OCI-LY1 (cell line): ENCODE data around the gene ZDHHC11B.
"Not testable (repeated sequence)": the region's sequence is repeated elsewhere in the genome, so short reads cannot be mapped to it uniquely, and the experiment has no call there.

ENCODE experiments used
- H2AFZ ChIP-seq: fragments of 200-600 bp; sonication (generic), shearing (Covaris generic); 2 replicates; pipeline ENCODE4 v1.6.0; 2014; ENCODE audit warnings: antibody characterized with exemption, mild to moderate bottlenecking, low read length
- H3F3A ChIP-seq: fragments of 200-600 bp; sonication (generic), shearing (Covaris generic); 2 replicates; pipeline ENCODE4 v1.6.0; 2014; ENCODE audit warnings: mild to moderate bottlenecking, antibody characterized with exemption, low read length, moderate library complexity; ENCODE audit not compliant: insufficient read depth
- H3K27ac ChIP-seq: fragments of 200-600 bp; sonication (generic); 2 replicates; pipeline ENCODE4 v1.5.1; 2014; ENCODE audit warnings: low read length, mixed run types, mild to moderate bottlenecking, low read depth; ENCODE audit not compliant: poor library complexity, severe bottlenecking
- H3K27me3 ChIP-seq: fragments of 200-600 bp; sonication (generic); 2 replicates; pipeline ENCODE4 v1.6.0; 2014; ENCODE audit warnings: antibody characterized with exemption, mild to moderate bottlenecking, low read length, moderate library complexity; ENCODE audit not compliant: insufficient read depth
- H3K36me3 ChIP-seq: fragments of 200-600 bp; sonication (generic); 2 replicates; pipeline ENCODE4 v1.6.1; 2014; ENCODE audit warnings: mild to moderate bottlenecking, antibody characterized with exemption, low read length, moderate library complexity, mixed read lengths; ENCODE audit not compliant: insufficient read depth
- H3K4me1 ChIP-seq: fragments of 200-600 bp; sonication (generic); 2 replicates; pipeline ENCODE4 v1.5.1; 2014; ENCODE audit warnings: mild to moderate bottlenecking, low read length, moderate library complexity; ENCODE audit not compliant: insufficient read depth, severe bottlenecking
- H3K4me2 ChIP-seq: fragments of 200-600 bp; sonication (generic), shearing (Covaris generic); 2 replicates; pipeline ENCODE4 v1.6.1; 2014; ENCODE audit warnings: low read length
- H3K4me3 ChIP-seq: fragments of 200-600 bp; sonication (generic); 2 replicates; pipeline ENCODE4 v1.5.1; 2014; ENCODE audit warnings: low read length, low read depth, mild to moderate bottlenecking, mixed read lengths; ENCODE audit not compliant: poor library complexity, severe bottlenecking
- H3K79me2 ChIP-seq: fragments of 200-600 bp; shearing (Covaris generic); 2 replicates; pipeline ENCODE4 v1.6.1; 2016; ENCODE audit warnings: mixed run types, low read length, mixed read lengths; ENCODE audit not compliant: insufficient read depth
- H3K9ac ChIP-seq: fragments of 200-600 bp; sonication (generic), shearing (Covaris generic); 2 replicates; pipeline ENCODE4 v1.6.1; 2014; ENCODE audit warnings: mild to moderate bottlenecking, low read length, mixed read lengths
- H3K9me2 ChIP-seq: fragments of 200-600 bp; sonication (generic), shearing (Covaris generic); 2 replicates; pipeline ENCODE4 v1.6.1; 2014; ENCODE audit warnings: low read depth, mild to moderate bottlenecking, low read length, mixed read lengths
- H3K9me3 ChIP-seq: fragments of 200-600 bp; shearing (Covaris generic); 2 replicates; pipeline ENCODE4 v1.6.1; 2014; ENCODE audit warnings: low read length, mixed read lengths
- H4K20me1 ChIP-seq: fragments of 200-600 bp; sonication (generic), shearing (Covaris generic); 2 replicates; pipeline ENCODE4 v1.6.0; 2016; ENCODE audit warnings: mild to moderate bottlenecking, low read length; ENCODE audit not compliant: insufficient read depth
- EZH2 ChIP-seq: fragments of 200-600 bp; sonication (generic), shearing (Covaris generic); IDR thresholded peaks from 2 replicates; pipeline ENCODE4 v1.8.0; 2017; ENCODE audit warnings: borderline replicate concordance, mixed run types, mild to moderate bottlenecking, antibody characterized with exemption, low read length, moderate library complexity, mixed read lengths
- TF ChIP-seq, protein P1 (sequence below): fragments of 200-600 bp; sonication (generic), shearing (Covaris generic); IDR thresholded peaks from 2 replicates; pipeline ENCODE4 v1.5.1; 2017; ENCODE audit warnings: mild to moderate bottlenecking, antibody characterized with exemption, low read length, moderate library complexity, mixed read lengths

Gene ZDHHC11B

DNA sequence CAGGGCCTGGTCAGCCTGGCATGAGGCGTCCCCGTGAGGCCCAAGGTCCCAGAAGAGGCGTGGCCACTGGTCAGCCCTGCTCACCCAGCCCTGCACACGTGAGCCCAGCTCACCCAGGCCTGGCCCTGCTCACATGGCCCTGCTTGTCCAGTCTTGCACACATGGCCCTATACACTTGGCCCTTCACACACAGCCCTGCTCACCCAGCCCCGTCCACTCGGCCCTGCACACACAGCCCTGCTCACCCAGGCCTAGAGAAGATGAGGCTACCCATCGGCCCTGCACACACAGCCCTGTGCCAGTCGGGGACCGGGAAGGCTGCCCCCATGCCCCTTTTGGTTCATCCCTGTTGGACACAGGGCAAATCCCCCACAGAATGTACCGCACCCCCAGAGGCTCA lies 28.4 kb downstream of the ZDHHC11B start:
- no peak overlapping the region for H3K4me2 ChIP-seq
- H3K9ac ChIP-seq: no peak overlapping the region
- TF ChIP-seq EZH2: no peak
- TF ChIP-seq, protein P1, sequence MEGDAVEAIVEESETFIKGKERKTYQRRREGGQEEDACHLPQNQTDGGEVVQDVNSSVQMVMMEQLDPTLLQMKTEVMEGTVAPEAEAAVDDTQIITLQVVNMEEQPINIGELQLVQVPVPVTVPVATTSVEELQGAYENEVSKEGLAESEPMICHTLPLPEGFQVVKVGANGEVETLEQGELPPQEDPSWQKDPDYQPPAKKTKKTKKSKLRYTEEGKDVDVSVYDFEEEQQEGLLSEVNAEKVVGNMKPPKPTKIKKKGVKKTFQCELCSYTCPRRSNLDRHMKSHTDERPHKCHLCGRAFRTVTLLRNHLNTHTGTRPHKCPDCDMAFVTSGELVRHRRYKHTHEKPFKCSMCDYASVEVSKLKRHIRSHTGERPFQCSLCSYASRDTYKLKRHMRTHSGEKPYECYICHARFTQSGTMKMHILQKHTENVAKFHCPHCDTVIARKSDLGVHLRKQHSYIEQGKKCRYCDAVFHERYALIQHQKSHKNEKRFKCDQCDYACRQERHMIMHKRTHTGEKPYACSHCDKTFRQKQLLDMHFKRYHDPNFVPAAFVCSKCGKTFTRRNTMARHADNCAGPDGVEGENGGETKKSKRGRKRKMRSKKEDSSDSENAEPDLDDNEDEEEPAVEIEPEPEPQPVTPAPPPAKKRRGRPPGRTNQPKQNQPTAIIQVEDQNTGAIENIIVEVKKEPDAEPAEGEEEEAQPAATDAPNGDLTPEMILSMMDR: no peak
- H3K27me3 ChIP-seq: no peaks in the 10 kb centered on the region
- H3K27ac ChIP-seq: no peak overlapping the region
- H3K36me3 ChIP-seq: no peaks in the 10 kb centered on the region
- no peaks in the 10 kb centered on the region for H3K9me3 ChIP-seq
- H3K9me2 ChIP-seq: no peaks in the 10 kb centered on the region
- H3K4me3 ChIP-seq: no peak overlapping the region
- no peaks in the 10 kb centered on the region for H3K79me2 ChIP-seq
- H2AFZ ChIP-seq: no peak overlapping the region
- H4K20me1 ChIP-seq: no peaks in the 10 kb centered on the region
- no peaks in the 10 kb centered on the region for H3K4me1 ChIP-seq
- no peaks in the 10 kb centered on the region for H3F3A ChIP-seq

DNA sequence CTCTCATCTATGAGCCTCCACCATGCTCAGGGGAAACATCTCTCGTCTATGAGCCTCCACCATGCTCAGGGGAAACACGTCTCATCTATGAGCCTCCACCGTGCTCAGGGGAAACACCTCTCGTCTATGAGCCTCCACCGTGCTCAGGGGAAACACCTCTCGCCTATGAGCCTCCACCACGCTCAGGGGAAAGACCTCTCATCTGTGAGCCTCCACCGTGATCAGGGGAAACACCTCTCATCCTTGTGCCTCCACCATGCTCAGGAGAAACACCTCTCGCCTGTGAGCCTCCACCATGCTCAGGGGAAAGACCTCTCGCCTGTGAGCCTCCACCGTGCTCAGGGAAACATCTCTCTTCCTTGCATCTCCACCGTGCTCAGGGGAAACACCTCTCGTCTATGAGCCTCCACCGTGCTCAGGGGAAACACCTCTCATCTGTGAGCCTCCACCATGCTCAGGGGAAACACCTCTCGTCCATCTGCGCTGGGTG lies 30.3 kb downstream of the ZDHHC11B start:
- H3K79me2 ChIP-seq, H3K27ac ChIP-seq, H3K36me3 ChIP-seq, H4K20me1 ChIP-seq, H3K27me3 ChIP-seq, H3K4me1 ChIP-seq, H2AFZ ChIP-seq, H3K9me3 ChIP-seq, H3K4me2 ChIP-seq, H3K9ac ChIP-seq, H3K4me3 ChIP-seq, H3K9me2 ChIP-seq, H3F3A ChIP-seq: not testable (repeated sequence)

DNA sequence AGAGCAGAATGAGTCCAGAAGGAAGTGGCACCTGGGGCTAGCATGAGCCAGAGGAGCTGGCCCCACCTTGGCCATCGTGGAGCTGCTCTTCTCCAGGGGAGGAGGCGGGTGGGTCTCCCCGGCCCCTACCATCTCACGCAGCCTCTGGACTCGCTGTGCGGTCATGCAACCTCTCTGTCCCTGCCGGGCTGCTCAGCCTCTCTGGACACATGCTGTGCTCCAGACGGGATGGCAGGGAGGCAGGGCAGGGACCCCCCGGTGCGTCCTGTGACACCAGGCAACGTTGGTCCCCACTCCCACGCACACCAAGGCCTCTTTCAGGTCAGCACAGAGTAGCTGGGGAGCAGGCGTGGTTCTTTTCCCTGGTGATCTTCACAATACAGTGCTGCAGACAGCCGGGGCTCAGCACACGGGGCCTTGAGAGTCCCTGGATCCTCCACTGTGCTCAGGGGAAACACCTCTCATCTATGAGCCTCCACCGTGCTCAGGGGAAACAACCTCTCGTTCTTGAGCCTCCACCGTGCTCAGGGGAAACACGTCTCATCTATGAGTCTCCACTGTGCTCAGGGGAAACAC lies 30.9 kb downstream of the ZDHHC11B start:
- H3F3A ChIP-seq, H3K4me2 ChIP-seq, H3K27ac ChIP-seq, H2AFZ ChIP-seq, H3K27me3 ChIP-seq, H3K79me2 ChIP-seq, H3K9me2 ChIP-seq, H3K9me3 ChIP-seq, H3K4me1 ChIP-seq, H4K20me1 ChIP-seq, H3K4me3 ChIP-seq, H3K9ac ChIP-seq, H3K36me3 ChIP-seq: not testable (repeated sequence)

DNA sequence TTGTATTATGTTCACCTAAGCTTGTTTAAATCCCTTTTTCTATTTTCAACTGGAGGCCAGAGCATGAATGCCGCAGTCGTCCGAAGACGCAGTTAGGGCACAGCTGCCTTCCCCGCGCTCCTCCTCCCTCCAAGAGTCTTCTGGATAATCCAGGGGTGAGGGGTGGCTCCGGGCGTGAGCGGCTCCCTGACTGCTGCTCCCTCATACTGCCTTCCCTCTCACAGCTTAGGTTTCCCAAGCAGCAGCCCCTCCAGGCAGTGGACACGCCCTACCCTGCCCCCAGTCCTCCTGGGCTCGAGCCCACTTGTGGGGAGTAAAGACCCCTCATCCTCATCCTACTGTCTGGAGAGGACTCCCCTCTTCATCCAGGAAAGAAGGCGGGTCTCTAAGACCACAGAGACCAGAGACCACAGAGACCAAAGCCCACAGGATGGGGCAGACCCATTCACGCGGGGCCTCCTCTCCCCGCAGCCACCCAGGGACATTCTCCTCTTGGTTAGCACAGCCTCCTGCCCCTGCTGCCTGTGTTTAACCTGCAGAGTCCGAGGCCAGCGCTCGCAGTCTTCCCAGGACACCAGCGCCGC lies 31.9 kb downstream of the ZDHHC11B start:
- not testable (repeated sequence) for H3K79me2 ChIP-seq, H4K20me1 ChIP-seq, H3F3A ChIP-seq, H3K9me3 ChIP-seq, H3K9ac ChIP-seq, H3K27ac ChIP-seq, H3K36me3 ChIP-seq, H3K4me2 ChIP-seq, H3K4me3 ChIP-seq, H2AFZ ChIP-seq, H3K4me1 ChIP-seq, H3K9me2 ChIP-seq, H3K27me3 ChIP-seq

DNA sequence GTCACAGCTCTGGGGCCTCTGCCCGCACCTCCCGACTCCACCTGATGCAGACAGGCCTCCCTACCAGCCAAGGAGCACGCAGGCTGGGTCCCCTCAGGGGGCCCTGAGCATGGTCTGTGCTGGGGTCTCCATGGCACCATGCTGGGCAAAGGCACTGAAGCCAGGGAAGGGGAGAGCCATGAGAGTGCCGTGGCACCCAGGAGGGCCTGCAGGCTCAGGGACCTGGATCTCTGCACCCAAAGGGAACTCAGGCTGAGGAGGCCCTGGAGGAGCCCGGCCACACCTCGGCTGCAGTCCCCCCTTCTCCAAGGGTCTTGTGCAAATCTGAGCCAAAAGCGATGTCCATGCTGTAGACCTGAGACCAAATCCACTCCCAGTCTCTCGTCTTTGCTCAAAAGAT lies 32.5 kb downstream of the ZDHHC11B start:
- not testable (repeated sequence) for H3K9me2 ChIP-seq, H3K4me1 ChIP-seq, H3K27me3 ChIP-seq, H3K4me3 ChIP-seq, H4K20me1 ChIP-seq, H3K27ac ChIP-seq, H3K36me3 ChIP-seq, H2AFZ ChIP-seq, H3K4me2 ChIP-seq, H3K9me3 ChIP-seq, H3K9ac ChIP-seq, H3K79me2 ChIP-seq, H3F3A ChIP-seq
